Frontal cortex (tissue), 4 donors: ENCODE data around the gene RAB5B. TPM values are rescaled to one million over a fixed set of nuclear protein-coding genes. Genes with fewer than 3 reads are reported as not detected.
"Not testable (repeated sequence)": the region's sequence is repeated elsewhere in the genome, so short reads cannot be mapped to it uniquely, and the experiment has no call there.

Experiments used
- DNase-seq, 2 donors: peaks; one replicate each; pipeline ENCODE4 v3.0.0; 2012; ENCODE audit warnings: low spot score in 2 of 2
- FAIRE-seq: peaks from 2 replicates; lab custom pipeline; 2012; peaks lifted over from hg19 to GRCh38; lab: Jason Lieb, UNC
- total RNA-seq: library from RNA; depleted of rRNA; stranded (reverse); fragments of >200 nt; gene quantifications from one replicate; pipeline ENCODE4 v1.2.3, GENCODE V29; 2014
- donor health status: control.
- donor health status: control.
- donor health status: control.

The RAB5B gene
- total RNA-seq, 1 donor from 2014 or later = 33.0 TPM

DNA sequence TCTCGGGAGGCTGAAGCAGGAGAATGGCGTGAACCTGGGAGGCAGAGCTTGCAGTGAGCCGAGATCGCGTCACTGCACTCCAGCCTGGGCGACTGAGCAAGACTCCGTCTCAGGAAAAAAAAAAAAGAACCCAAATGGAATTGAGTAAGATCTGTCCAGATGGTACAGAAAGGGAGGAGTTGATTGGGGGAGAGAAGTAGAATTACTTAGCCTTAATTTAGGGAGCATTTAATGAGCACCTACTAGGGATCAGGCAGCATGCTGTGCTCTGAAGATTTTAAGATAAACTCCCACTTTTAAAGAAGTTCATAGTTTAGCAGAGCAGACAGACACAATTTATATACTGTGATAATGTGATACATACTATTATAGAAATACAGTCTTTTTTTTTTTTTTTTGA is 4.5 kb downstream of the RAB5B start:
- no peak for FAIRE-seq
- DNase-seq = no peak

DNA sequence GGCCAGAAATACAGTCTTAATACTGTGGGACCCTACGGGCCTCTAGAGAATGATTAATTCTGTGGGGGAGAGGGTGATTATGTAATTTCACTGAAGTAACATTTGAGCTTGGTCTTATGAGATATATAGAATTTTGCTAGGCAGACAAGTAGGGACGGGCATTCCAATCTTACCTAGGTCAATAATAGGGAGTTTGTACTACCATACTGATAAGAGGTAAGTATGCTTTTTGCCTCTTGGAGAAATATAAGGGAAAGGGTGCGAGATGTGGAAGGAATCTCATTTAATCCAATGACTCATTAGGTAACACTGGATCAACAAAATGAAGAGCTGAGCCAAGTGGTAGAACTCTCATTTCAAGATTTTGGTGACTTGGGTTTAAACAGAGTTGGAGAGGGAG is 5.2 kb downstream of the RAB5B start:
- FAIRE-seq (no peak), DNase-seq (no peak)

DNA sequence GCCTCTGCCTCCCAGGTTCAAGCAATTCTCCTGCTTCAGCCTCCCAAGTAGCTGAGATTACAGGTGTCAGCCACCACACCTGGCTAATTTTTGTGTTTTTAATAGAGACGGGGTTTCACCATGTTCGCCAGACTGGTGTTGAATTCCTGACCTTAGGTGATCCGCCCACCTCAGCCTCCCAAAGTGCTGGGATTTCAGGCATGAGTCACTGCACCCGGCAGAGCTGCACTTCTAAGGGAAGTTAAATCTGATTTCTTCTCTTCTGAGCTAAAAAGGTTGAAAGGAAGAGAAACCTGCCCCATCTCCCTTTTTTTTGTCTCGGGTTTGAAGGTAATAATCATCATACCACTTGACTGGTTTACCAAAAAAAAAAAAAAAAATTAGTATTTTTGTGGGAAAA is 8.0 kb downstream of the RAB5B start:
- DNase-seq, FAIRE-seq: not testable (repeated sequence)

DNA sequence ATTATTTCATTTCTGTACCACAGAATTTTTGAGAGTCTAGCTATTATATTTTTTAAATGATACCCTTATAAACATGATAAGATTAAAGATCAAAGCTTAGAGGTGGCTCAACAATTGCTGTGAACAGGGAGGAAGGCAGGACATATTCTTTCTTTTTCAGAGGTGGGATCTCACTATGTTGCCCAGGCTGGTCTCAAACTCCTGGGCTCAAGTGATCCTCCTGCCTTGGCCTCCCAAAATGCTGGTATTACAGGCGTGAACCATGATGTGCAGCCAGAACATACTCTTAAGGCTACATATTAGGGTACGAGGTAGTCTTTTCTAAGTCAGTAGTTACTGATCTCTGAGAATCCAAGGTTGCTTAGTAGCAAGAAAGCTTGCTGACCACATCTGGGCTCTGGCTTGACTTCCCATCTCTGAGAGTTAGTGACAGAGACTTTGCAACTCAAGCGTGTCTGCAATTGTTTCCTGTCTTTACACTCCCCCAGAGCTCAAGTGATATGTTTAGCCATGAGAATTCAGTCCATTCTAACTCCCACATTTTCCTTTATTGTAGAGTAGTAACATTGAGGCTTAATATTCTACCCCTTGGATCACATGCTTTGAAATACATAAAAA is 8.6 kb downstream of the RAB5B start:
- FAIRE-seq (no peak), DNase-seq (no peak)

DNA sequence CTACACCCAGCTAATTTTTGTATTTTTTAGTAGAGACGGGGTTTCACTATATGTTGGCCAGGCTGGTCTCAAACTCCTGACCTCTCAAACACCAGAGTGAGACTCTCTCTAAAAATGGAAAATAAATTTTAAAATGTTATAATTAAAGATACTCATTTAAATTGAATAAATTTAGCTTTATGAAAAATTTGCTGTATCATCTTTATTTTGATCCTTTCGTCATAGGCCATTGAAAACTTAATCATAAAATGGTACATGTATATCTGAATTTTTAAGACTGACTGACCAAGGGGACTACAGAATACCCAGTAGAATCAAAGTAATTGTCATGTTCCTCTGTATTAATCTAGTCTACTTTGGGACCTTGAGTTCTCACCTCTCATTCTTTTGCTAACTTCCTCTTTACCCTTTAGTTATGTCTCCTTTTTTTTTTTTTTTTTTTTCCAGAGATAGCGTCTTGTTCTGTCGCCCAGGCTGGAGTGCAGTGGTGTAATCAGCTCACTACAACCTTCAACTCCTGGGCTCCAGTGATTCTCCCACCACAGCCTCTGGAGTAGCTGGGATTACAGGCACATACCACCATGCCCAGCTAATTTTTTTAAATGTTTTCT is 9.5 kb downstream of the RAB5B start:
- DNase-seq = no peak
- FAIRE-seq = no peak

DNA sequence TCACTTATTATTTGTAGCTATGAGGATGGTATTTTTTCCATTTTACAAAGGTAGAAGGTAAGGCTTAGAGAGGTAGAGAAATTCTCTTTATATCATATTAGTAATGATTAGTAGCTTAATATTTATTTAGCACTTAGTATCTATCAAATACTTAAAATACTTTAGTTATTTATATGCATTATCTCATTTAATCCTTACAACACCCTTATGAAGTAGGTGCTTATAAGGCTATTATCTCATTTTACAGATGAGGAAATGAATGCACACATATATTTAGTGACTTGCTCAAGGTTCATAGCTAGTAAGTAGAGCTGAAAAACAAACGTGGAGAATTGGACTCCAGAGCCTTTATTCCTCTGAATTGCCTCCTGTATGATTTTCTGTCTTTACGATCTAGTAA is 11.0 kb downstream of the RAB5B start:
- no peak for FAIRE-seq
- DNase-seq = no peak

DNA sequence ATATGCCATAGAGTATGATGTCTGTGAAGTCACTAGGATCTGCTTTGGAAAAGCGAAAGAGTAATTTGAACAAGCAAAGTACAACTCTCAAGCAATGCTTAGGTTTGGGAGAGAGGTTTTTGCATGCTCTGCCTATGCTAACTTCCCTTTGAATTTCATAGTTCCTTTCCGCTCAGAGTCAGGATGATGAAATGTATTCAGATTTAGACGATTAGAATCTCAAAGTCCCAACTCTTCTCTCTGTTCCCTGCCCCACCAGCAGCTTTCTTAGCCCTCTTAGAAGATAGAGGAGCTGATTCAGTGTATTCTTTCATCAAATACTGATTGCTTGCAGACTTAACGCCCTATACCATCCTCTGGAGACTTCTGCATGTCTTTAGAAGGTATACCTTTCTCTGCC is 11.5 kb downstream of the RAB5B start:
- DNase-seq (no peak), FAIRE-seq (no peak)

DNA sequence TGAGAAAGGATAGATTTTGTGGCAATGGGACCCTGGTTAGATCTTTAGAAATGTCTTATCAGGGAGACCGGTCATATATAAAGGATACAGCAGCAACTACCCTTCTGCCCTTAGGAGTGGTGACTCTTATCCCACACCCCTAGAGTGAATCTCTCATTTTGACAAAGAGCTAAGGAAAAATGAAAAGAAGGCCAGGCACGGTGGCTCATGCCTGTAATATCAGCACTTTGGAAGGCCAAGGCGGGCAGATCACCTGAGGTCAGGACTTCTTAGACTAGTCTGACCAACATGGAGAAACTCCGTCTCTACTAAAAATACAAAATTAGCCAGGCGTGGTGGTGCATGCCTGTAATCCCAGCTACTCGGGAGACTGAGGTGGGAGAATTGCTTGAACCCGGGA is 12.1 kb downstream of the RAB5B start:
- FAIRE-seq, DNase-seq: not testable (repeated sequence)

DNA sequence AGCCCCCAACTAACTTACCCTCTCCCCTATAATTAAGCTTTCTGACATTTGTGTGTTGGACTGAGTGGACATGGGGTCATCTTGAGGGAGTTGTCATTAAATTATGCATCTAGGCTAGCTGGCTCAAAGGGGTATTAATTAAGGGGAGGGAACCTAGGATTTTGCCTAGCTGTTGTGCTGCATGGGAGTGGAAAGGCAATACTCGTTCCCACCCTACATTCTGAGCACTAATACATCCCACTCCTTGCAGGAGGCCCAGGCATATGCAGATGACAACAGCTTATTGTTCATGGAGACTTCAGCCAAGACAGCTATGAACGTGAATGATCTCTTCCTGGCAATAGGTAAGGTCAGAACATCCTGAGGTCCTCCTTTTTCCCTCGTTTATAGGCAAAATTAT is 17.2 kb downstream of the RAB5B start:
- FAIRE-seq (no peak), DNase-seq (no peak)

DNA sequence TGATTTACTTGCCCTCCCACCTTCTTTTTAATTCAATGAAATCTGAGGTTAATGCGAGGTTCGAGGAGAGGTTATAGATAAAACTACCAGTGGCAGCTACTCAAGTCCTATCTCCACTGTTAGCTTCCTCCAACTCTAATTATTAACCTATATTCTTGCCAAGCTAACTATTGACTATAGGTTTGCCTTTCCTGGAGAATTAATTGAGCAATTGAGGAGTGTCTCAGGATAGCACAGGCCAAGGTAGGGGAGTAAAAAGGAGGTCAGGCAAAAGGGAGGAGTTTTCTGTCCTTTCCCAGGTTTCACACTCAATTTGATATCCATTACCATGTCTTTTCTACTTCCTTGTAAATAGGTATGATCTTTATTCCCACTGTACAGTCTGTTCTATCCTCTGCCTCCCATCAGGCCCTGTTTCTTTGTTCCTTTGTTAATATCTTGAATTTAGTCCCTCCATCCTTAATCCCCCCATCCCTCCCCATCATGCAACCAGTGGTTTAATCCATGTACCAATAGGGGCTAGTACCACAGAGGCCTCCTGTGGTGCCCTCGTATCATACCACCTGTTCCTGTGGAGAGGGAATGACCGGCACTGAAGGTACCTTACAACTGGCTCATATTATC is 19.5 kb downstream of the RAB5B start:
- FAIRE-seq (no peak), DNase-seq (no peak)

DNA sequence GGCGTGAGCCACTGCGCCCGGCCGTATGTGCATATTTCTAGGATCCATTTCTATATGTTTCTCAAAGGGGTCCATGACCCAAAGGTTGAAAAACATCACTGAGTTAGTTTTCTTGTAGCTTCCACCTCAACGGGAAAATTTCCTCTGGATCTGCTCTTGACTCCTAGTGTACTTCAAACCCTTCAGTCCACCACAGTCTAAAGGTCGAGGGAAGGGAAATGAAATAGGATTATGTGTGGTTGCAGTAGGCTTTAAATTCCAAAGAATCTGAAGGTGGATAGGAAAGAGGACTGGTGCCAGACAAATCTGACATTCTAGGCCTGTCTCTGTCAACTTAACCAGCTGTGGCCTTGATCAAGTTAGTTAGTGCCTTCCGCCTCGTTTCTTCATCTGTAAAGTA is 21.5 kb downstream of the RAB5B start:
- FAIRE-seq (no peak), DNase-seq (no peak)

DNA sequence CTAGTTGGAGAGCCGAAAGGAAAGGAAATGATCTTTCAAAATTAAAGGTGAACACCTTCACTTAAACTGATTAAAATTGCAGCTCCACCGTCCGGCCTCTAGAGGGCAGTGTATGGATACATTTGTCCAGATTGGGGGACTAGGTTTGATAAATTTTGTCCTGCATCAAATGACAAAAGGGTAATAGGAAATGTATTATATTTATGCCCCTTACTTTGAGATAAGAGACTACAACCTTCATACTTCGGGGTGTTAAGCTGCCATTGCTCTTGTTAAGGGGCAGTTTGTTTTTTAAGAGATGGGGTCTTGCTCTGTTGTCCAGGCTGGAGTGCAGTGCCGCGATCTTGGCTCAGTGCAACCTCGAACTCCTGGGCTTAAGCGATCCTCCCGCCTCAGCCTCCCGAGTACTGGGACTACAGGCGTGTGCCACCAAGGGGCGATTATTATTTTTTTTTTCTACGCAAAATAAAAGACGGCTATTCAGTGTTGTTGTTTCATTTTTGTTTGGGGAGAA is 22.4 kb downstream of the RAB5B start:
- no peak for FAIRE-seq

DNA sequence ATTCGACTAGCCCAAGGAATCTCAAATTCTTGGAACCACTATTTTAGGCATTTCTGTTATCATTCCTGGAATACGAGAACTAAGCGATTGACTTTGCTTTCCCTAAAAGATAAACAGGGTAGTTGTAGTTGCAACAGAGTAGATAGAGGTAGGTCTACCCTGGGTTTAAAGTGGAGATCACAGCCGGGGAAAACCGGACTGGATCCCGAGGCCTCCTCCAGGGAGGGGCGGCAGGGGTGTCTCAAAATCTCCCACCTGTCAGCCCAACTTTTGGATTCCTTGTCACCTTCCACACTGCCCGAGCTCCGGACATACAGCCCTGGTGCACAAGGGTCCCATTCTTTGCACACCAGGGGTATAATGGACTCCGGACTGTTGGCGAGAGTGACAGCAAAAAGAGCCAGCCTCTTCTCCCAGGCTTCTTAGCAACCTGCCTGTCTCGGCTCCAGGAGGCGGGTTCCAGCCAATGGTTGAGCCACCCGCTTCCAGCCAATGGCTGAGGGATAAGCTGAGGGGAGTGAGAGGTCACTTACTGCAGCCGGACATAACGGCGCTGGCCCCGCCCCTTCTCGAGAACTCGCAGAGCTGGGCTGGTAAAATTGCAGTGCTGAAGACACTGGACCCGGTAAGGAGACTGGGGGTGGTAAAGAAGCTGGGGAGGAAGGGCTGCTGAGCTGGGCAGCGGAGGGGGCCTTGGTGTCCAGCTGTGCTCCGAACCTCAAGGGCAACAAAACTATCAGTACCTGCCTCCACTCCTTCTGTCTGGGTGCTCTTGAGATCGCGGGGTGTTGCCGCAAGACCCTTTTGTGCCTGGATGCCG is 23.0 kb downstream of the RAB5B start, which contains the start of gene SUOX:
TSS of gene SUOX (plus strand) at position 562 of the 820 bp plus-strand sequence. CDS start 4,946 bp downstream, outside the sequence.
- FAIRE-seq (peak; percentile 40), DNase-seq (peak; percentile 91 to 98)

More for the DNA sequence above, 22.4 kb downstream of the RAB5B start:
- DNase-seq = peak in 1 of 2 donors; percentile 56

DNA sequence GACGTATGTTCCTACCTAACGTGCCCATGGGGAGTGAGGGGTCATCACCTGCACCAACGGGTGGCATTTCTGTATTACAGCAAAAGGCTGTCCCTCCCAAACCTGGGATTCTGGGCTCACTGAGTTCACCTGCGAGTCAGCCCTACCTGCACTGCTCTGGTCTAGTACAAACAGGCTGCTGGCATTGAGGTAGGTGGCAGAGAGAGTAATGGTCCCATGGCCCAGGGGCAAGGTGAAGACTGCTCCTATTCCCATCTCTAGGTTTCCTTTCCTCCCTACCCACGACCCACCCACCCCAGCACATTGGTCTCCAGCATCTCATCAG is 23.6 kb downstream of the RAB5B start:
- FAIRE-seq (no peak), DNase-seq (no peak)

DNA sequence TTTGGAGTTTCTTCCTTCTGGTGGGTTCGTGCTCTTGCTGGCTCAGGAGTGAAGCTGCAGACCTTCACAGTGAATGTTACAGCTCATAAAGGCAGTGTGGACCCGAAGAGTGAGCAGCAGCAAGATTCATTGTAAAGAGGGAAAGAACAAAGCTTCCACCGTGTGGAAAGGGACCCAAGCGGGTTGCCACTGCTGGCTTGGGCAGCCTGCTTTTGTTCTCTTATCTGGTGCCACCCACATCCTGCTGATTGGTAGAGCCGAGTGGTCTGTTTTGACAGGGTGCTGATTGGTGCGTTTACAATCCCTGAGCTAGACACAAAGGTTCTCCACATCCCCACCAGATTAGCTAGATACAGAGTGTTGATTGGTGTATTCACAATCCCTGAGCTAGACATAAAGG is 25.6 kb downstream of the RAB5B start:
- not testable (repeated sequence) for DNase-seq, FAIRE-seq

DNA sequence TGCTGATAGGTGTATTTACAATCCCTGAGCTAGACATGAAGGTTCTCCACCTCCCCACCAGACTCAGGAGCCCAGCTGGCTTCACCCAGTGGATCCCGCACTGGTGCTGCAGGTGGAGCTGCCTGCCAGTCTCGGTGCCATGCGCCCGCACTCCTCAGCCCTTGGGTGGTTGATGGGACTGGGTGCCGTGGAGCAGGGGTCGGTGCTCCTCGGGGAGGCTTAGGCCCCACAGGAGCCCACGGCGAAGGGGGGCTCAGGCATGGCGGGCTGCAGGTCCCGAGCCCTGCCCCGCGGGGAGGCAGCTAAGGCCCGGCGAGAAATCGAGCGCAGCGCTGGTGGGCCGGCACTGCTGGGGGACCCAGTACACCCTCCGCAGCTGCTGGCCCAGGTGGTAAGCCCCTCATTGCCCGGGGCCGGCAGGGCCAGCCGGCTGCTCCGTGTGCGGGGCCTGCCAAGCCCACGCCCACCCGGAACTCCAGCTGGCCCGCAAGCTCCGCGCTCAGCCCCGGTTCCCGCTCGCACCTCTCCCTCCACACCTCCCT is 26.2 kb downstream of the RAB5B start:
- DNase-seq, FAIRE-seq: not testable (repeated sequence)

DNA sequence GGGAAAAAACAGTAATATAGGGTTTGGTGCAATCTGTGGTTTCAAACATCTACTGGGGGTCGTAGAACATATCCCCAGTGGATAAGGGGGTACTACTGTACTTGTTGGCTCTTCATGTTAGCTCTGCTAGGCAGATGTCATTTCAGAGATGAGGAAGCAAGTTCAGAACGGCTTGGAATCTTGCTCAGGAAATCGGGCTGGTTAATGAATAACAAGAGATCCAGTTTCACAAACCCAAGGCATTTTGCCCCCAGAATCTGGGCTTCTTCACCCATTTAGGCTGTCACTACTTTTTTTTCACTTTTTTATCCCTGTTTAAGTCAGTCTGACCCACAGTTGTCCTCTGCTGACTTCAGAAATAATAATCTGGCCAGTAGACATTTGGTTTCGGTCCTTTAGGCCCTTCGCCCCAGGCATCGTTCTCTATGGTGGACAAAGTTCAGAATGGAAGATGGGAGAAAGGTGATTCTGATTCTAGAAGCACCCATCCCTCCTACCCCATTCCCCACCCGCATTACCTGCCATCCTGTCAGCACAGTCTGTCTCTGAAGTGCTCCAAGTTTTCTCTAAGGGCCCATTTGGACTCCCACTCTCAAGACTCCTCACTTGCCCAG is 27.7 kb downstream of the RAB5B start:
- DNase-seq (no peak), FAIRE-seq (no peak)

DNA sequence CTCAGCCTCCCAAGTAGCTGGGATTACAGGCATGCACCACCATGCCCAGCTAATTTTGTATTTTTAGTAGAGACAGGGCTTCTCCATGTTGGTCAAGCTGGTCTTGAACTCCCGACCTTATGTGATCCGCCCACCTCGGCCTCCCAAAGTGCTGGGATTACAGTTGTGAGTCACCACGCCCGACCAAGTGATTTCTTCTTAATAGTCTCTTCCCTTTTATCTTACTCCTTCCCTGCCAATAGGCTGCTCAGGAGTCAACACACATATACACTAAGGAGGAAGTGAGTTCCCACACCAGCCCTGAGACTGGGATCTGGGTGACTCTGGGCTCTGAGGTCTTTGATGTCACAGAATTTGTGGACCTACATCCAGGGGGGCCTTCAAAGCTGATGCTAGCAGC is 29.5 kb downstream of the RAB5B start:
- not testable (repeated sequence) for DNase-seq, FAIRE-seq

DNA sequence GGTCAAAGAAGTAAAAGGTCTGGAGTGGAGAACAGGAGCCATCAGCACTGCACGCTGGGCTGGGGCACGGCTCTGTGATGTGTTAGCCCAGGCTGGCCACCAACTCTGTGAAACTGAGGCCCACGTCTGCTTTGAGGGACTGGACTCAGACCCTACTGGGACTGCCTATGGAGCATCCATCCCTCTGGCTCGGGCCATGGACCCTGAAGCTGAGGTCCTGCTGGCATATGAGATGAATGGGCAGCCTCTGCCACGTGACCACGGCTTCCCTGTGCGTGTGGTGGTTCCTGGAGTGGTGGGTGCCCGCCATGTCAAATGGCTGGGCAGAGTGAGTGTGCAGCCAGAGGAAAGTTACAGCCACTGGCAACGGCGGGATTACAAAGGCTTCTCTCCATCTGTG is 30.3 kb downstream of the RAB5B start:
- DNase-seq (no peak), FAIRE-seq (no peak)
